ENCODE data around the gene MIB2.
"Not testable (repeated sequence)": the region's sequence is repeated elsewhere in the genome, so short reads cannot be mapped to it uniquely, and the experiment has no call there.

MIB2 gene

GRCh38 chr1:1615256-1616044 lies at the start of gene MIB2:
Gene MIB2 (plus strand): TSS chr1:1615500. CDS start chr1:1623453, 7,953 bp downstream.
- peak; percentile 99 for DNase-seq (ENCODE audit: low spot score)

GRCh38 chr1:1567152-1567875 lies 48.0 kb upstream of the MIB2 start:
- no peak for DNase-seq (ENCODE audit: low spot score)

- no peak for DNase-seq (ENCODE audit: low spot score)
Observed at GRCh38 chr1:1567891-1568291, 47.4 kb upstream of the MIB2 start.

DNA sequence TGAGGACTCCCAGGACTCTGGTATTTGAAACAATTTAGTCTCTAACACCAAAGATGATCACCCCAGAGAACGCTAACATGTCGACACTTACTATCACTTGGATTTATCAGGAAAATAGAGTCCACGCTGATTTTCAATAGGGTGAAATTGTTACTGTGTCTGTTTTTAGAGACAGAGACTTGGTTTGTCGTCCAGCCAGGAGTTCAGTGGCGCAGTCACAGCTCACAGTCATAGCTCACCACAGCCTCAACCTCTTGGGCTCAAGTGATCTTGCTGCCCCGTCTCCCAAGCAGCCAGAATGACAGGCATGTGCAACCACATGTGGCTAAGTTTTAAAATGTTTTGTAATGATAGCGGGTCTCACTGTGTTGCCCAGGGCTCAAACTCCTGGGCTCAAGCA lies 46.0 kb upstream of the MIB2 start:
- no peak for DNase-seq (ENCODE audit: low spot score)

DNA sequence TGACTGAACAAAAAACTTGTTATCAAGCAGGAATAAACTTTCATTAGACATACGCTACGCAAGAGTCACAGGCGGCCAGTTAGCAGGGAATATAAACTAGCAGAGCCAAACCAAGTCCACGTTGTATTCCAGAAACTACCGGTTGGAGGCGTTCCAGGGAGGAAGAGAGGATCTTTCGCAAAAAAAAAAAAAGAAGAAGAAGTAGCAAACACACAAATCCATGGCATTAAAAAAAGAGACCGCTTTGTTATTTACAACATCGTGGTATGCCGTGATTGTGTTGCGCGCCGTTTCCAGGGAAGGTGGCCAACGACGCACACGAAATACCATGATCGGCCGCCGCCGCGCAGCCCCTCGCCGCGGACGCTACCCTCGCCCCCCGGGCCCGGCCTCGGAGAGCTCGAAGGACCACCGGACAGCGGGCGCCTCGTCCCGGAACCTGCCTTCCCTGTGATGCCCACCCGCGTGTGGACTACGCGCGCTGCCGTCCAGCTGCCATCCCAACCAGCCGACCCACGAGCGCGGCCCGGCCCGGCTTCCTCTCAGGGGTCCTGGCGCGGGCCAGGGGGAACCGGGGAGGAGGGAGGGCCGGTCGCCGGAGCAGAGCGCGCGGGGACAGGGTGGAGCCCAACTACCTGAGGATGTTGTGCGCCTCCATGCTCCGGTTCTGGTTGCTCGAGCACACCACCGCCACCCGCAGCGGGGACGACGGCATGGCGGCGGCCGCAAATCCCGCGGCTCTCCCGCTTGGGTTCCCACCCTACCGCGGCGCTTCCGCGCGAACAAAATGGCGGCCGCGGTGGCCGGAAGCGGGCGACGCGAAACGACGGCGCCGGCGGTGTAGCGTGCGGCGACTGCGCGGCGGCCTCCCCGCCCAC lies 41.2 kb upstream of the MIB2 start:
- peak; percentile 63 for DNase-seq (ENCODE audit: low spot score)

DNA sequence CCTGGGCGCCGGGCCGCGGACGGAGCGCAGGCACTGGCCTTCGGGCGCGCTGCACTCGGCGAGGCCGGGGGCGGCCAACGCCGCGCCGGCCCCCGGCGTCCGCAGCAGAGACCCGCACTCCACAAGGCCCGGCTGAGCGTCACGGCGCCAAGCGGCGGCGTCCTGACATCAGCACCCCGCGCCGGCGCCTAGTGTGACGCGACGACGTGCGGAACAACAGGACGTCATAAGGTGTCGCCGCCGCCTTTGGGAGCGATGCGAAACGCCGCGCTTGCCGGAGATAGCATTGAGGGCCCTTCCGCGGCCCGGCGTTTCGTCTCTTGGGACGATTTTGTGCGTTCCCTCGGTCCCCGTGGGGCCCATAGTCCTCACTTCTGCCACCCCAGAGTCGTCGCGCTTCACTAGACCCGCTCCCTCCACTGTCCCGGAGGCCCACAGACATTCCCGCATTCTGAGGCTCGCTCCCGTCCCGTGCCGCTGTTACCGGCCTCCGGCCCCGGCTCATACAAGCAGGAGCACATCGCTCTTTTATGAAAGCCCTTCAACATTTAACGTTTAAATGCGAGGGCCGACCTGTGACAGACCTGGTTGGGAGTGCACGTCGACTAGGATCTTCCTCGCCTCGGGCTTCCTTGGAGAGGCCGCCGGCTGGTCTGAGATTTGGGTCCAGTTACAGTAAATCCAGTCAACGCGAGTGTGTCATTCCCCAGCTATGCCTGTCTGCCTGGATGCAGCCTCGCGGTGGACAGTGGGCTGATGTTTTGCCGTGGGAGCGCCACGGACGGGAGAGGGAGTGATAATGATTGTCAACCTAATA lies 40.4 kb upstream of the MIB2 start, which contains the start of gene SSU72:
SSU72 (minus strand) TSS at position 143 of the 817 bp plus-strand sequence. CDS start 306 bp downstream, outside the sequence.
- peak; percentile 93 for DNase-seq (ENCODE audit: low spot score)

- no peak for DNase-seq (ENCODE audit: low spot score)
Observed at GRCh38 chr1:1577367-1578011, 37.8 kb upstream of the MIB2 start.

GRCh38 chr1:1578371-1578940 lies 36.8 kb upstream of the MIB2 start:
- DNase-seq (ENCODE audit: low spot score): no peak

DNA sequence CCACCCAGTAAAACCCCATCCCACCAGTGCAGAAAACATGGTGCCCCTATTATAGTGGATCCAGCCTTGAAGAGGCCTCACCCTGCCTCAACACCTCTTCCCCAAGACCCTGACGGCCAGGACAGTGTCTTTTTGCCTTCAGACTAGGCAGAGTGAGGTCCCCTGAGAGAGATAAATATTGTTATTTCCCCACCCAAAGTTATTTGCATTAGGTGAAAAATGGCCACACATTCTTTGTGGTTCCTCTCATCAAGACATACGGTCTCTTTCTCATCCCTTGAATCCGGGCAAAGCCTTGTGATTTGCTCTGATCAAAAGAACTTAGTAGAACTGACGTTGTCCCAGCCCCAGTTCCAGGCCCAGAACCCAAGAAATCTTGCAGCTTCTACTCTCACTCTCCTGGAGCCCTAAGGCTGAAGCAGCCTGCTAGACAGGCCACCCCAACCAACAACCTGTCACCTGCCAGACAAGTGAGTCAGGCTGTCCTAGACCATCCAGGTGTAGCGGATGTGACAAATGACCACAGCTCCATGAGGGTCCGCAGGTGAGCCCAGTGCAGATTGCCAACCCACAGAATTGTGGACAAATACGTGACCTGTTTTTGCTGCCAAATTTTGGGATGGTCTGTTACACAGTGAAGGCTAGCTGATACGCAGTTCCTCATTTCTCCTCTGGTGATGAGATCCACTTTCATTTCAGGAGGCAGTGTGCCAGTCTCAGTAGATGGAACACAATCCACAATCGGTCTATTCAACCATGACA lies 32.5 kb upstream of the MIB2 start:
- DNase-seq (ENCODE audit: low spot score): no peak

GRCh38 chr1:1583347-1584010 lies 31.8 kb upstream of the MIB2 start:
- no peak for DNase-seq (ENCODE audit: low spot score)

DNA sequence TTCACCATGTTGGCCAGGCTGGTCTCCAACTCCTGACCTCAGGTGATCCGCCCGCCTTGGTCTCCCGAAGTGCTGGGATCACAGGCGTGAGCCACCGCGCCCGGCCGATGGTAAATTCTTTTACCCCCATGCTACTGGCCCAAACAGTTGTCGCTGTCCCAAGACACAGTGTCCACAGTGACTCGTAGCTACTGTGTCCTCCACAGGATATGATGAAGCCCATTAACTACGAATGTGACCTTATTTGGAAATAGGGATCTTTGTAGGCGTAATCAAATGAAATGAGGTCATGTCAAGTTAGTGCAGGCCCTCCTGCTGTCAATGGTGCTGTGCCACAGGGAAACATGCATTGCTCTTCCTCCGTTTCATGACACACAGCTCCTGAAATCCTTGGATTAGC lies 23.8 kb upstream of the MIB2 start:
- DNase-seq (ENCODE audit: low spot score): no peak

DNA sequence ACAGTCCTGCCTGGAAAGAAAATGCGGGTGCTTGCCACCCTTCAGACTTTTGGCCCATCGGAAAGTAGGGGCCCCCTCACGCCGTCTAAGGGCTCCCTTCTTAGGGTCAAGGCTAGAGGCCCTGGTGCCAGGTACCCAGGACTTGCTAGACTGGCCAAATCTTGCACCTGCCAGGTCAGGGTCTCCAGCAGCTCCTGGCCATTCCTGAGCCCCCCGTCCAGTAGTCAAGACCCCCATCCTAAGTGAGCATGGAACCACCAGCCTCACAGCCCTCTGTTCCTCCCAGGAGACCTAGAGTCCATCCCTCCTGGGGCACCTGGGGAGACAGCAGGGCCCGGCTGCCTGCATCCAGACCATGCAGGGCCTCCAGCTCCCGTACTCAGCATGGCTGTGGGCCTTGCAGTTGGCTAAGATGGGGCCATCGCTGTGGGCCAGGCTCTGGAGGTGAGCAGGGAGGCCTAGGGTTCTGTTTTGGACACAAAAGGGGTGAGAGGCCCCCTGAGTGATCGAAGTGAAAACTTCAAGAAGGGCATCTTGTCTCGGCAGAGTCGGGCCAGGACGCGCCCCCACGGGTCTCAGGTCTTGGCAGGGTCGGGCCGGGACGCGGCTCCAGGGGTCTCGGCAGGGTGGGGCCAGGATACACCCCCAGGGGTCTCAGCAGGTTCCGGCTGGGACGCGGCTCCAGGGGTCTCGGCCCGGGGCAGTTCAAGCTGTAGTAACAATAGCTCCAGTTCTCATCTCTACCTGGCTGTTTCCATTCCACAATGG lies 21.3 kb upstream of the MIB2 start:
- DNase-seq (ENCODE audit: low spot score): no peak

- no peak for DNase-seq (ENCODE audit: low spot score)
Observed at GRCh38 chr1:1594602-1595260, 20.6 kb upstream of the MIB2 start.

DNA sequence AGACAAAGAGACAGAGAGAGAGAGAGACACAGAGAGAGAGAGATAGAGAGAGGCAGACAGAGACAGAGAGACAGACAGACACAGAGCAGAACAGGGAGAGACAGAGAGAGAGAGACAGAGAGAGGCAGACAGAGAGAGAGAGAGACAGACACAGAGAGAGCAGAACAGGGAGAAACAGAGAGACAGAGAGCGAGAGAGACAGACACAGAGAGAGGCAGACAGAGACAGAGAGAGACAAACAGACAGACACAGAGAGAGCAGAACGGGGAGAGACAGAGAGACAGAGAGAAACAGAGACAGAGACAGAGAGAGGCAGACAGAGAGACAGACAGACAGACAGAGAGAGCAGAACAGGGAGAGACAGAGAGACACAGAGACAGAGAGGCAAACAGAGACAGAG lies 20.0 kb upstream of the MIB2 start:
- DNase-seq (ENCODE audit: low spot score): not testable (repeated sequence)

DNA sequence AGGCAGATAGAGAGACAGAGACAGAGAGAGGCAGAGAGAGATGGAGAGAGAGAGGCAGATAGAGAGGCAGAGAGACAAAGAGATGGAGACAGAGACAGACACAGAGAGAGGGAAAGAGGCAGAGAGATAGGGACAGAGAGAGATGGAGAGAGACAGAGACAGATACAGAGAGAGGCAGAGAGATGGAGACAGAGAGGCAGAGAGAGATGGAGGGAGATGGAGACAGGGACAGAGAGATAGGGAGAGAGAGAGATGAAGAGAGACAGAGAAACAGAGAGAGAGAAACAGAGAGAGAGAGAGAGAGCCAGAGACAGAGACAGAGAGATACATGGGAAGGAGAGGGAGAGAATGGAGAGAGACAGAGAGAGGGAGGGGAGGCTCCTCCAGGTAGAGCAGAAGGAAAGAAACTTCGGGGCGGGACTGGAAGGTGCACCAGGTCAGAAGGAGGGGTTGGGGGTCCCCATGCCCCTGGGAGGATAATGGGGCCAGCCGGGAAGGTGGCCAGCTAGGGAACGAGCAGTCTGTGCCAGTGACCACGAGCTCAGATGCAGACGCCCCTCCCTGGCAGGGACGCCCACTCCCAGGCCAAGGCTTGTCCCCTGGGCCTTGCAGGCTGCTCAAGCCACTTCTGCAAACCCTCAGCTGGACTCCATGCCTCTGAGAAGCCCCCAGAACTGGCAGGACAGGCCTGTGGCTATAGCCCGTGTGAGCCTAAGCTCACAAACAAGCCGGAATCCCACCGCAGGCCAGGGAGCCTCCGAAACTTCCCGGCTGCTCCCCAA lies 18.6 kb upstream of the MIB2 start:
- DNase-seq (ENCODE audit: low spot score): no peak

GRCh38 chr1:1597275-1597930 lies 17.9 kb upstream of the MIB2 start:
- no peak for DNase-seq (ENCODE audit: low spot score)
